Colon (tissue), 2 donors: Measurements from ENCODE around the gene DHFR2.
"Not testable (repeated sequence)": the region's sequence is repeated elsewhere in the genome, so short reads cannot be mapped to it uniquely, and the experiment has no call there.

Experiments
- FAIRE-seq: peaks from 2 replicates; lab custom pipeline; 2012; peaks lifted over from hg19 to GRCh38; lab: Jason Lieb, UNC
- donor health status: control.
- donor health status: control.

Gene DHFR2

GRCh38 chr3:94065122-94065521 lies 2.4 kb upstream of the DHFR2 start:
- FAIRE-seq: no peak

- FAIRE-seq: no peak
Measured at GRCh38 chr3:94064243-94064860, 1.6 kb upstream of the DHFR2 start.

- FAIRE-seq: no peak
Measured at GRCh38 chr3:94063496-94064119, 892 bp upstream of the DHFR2 start.

DNA sequence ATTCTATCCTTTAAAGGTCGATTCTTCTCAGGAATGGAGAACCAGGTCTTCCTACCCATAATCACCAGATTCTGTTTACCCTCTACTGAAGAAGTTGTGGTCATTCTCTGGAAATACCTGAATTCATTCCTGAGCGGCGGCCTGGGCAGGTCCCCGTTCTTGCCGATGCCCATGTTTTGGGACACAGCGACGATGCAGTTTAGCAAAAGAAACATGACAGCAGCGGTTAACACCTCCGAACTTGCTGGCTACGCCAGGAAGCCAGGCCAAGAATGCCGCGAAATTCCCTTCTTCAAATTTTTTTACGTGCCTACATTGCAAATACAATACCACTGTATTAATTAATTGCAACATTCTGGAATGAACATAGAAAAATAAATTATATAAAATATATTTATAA lies 1.4 kb downstream of the DHFR2 start:
- FAIRE-seq: no peak

DNA sequence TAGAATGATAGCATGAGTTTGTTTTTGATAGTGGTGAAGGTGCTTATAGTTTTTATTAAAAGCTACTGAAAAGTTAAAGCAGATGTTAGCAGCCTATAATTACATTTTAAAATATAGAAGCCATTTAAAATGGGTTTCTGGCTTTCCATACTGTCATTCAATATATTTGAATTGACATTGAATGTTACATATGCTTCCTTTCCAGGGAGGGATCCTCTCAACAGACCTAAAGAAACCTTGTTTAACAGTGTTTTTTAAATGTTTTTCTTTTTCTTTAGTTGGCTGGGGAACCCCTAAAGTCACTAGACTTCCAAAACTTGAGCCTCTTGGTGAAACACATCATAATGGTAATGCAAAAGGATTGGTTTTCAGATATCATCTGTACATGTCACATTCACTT lies 12.2 kb downstream of the DHFR2 start:
- no peak for FAIRE-seq

GRCh38 chr3:94049267-94049666 lies 13.4 kb downstream of the DHFR2 start:
- no peak for FAIRE-seq

- no peak for FAIRE-seq
Measured at GRCh38 chr3:94046533-94046932, 16.2 kb downstream of the DHFR2 start.

GRCh38 chr3:94044100-94044936 lies 18.4 kb downstream of the DHFR2 start:
- not testable (repeated sequence) for FAIRE-seq

DNA sequence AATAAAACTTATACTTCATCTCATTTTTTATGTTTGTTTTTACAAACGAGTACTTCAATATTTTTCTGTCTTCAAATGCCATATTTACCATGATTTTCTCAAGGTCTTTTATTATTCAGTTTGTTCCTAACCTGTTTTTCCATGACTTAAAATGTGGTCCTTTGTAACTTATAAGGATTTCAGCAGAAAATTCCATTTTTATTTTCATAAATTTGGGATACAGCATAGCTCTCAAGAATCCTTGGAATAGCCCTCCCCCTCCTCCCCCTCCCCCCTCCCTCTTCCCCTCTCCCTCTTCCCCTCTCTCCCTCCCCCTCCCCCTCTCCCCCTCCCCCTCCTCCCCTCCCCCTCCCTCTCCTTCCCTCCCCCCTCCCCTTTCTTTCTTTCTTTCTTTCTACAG lies 19.4 kb downstream of the DHFR2 start:
- no peak for FAIRE-seq

- FAIRE-seq: no peak
Measured at GRCh38 chr3:94036909-94037507, 25.7 kb downstream of the DHFR2 start.

- peak; percentile 88 for FAIRE-seq
Measured at GRCh38 chr3:94028093-94028837, 34.5 kb downstream of the DHFR2 start, which contains the start of gene STX19. STX19 (minus strand) TSS chr3:94028597; CDS start chr3:94015269, 13,328 bp downstream.

DNA sequence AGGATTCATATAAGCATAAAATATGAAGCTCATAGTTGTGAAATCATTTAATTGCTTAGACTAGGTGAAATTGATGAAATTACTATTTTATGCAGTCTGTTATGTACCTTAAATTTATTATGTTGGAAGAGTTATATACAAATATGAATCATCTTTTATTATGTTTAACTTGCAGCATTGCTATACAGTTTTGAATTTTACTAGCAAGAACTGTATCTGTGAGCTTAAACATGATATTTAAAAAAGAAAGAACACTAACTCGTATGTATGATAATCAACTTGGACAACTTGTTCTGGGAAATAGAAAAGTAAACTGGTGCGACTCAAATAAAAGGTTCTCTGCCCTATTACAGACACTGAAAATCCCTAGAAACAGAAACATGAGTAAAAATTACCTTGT lies 36.1 kb downstream of the DHFR2 start:
- peak; percentile 43 for FAIRE-seq

DNA sequence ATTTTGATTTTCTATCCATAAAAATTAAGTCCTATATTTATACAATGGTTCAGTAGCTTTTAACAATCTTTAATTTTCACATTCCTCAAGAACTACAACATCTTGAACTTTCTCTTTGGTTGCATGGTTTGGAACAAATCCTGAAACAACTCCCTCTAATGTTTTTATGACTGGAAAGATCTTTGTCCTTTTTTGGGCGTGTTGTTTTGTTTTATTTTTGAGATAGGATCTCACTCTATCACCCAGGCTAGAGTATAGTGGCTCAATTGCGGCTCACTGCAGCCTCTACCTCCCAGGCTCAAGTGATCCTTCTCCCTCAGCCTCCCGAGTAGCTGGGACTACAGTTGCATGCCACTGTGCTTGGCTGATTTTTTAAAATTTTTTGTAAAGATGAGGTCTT lies 38.3 kb downstream of the DHFR2 start:
- peak; percentile 93 for FAIRE-seq

DNA sequence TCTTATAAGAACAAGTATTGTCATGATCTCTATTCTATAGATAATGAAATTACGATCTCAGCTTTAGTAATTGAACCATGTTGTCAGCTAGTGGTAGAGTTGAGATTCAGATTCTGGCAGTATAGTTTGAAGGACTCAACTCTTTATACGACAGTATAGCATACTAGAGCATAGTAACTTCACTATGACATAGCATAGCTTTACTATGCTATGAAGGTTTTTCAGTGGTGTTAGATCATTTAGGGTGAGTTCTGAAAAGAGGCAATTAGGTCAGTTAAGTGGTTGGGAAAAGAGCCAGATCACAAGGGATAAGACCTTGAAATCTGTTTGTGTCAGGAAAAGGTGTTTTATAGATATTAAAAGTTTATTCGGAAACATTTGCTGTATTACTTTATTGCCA lies 42.4 kb downstream of the DHFR2 start:
- FAIRE-seq: no peak

- no peak for FAIRE-seq
Measured at GRCh38 chr3:94019659-94020058, 43.1 kb downstream of the DHFR2 start.

GRCh38 chr3:94015025-94015424 lies 47.7 kb downstream of the DHFR2 start:
- no peak for FAIRE-seq

- no peak for FAIRE-seq
Measured at GRCh38 chr3:94012185-94012584, 50.5 kb downstream of the DHFR2 start.

- FAIRE-seq: no peak
Measured at GRCh38 chr3:94011233-94011711, 51.4 kb downstream of the DHFR2 start.

DNA sequence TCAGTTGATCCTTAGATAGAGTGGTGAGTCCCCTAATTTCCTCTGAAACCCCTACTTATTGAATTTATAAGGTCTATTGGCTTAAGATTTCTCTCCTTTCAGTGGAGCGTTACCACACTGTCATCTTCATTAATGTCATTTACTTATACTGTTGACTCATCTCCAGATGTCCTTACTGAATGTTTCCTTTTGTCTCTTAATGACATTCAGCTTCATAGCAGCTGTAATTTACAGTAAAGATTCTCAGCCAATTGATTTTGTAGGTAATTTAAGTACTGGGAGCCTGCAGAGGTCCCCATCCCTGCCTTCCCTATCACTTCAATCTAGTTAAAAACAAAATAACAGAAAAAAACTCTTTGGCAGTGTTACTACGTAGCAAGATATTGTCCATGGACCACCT lies 53.1 kb downstream of the DHFR2 start:
- no peak for FAIRE-seq

- FAIRE-seq: no peak
Measured at GRCh38 chr3:94008253-94008652, 54.5 kb downstream of the DHFR2 start.
